Lower lobe of right lung (tissue), 2 donors: Measurements from ENCODE around the gene CWC25. TPM values are rescaled to one million over a fixed set of nuclear protein-coding genes. Genes with fewer than 3 reads are reported as not detected.

Source experiments
- ATAC-seq, 2 donors: fragments of 200-7000 bp; cut with Tn5 transposase; one replicate each; pipeline ENCODE4 v1.9.1; 2020 to 2022; ENCODE audit warnings: mild to moderate bottlenecking in 2 of 2, moderate library complexity in 2 of 2
- DNase-seq: peaks from one replicate; pipeline ENCODE4 v3.0.0-alpha.2; 2020
- H3K27ac ChIP-seq: fragments of 200-600 bp; one replicate; pipeline ENCODE4 v1.8.0; 2022
- H3K27me3 ChIP-seq: fragments of 200-600 bp; one replicate; pipeline ENCODE4 v1.8.0; 2022; ENCODE audit warnings: low read depth
- H3K36me3 ChIP-seq: fragments of 200-600 bp; one replicate; pipeline ENCODE4 v1.8.0; 2022; ENCODE audit warnings: mild to moderate bottlenecking
- H3K4me1 ChIP-seq: fragments of 200-600 bp; one replicate; pipeline ENCODE4 v1.8.0; 2022
- H3K4me3 ChIP-seq: fragments of 200-600 bp; one replicate; pipeline ENCODE4 v1.8.0; 2022; ENCODE audit warnings: mild to moderate bottlenecking
- H3K9me3 ChIP-seq: fragments of 200-600 bp; one replicate; pipeline ENCODE4 v1.8.0; 2022
- intact Hi-C: fragments of 100-400 bp; cut with DNase I; formaldehyde crosslinking; loops from one replicate; pipeline ENCODE4 v1.11.0; 2022
- total RNA-seq: library from RNA; stranded (reverse); fragmentation: NEBNext Ultra II Directional; extraction: Animal tissue kit (Norgen Biotek cat#: 25700); gene quantifications from one replicate; pipeline ENCODE4 v1.2.1, GENCODE V29; 2021
- TF ChIP-seq, protein P1 (sequence below): fragments of 200-600 bp; IDR thresholded peaks from one replicate; pipeline ENCODE4 v1.8.0; 2022; ENCODE audit warnings: antibody characterized with exemption, mild to moderate bottlenecking
- donor health status: DM: no; HTN: yes; CAD: no; lungs with severe emphysema.

Gene CWC25
- total RNA-seq, 1 donor from 2014 or later: 22.3 TPM

DNA sequence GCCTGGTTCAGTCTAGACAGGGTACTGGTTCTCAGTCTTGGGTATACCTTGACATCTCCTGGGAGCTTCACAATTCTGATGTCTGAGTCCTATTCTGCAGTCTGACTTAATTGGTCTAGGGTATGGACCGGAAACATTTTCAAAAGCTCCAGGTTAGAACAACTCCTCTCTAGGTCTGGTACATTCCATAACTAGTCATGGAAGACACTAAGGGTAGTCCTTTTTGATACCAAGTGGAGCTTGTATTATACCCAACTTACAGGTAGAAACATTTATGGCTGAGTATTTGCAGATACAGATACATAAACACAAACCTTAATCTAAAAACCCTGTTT, 23.4 kb upstream of the CWC25 start:
- H3K9me3 ChIP-seq: no peaks in the 10 kb centered on the region
- peaks cover 24% of the 10 kb centered on the region for H3K4me1 ChIP-seq
- no peak for ATAC-seq
- intact Hi-C loops: no loop called here
- DNase-seq: no peak
- H3K4me3 ChIP-seq: no peak overlapping the region
- H3K36me3 ChIP-seq: peaks cover 61% of the 10 kb centered on the region
- no peak overlapping the region for H3K27ac ChIP-seq
- no peaks in the 10 kb centered on the region for H3K27me3 ChIP-seq
- TF ChIP-seq, protein P1, sequence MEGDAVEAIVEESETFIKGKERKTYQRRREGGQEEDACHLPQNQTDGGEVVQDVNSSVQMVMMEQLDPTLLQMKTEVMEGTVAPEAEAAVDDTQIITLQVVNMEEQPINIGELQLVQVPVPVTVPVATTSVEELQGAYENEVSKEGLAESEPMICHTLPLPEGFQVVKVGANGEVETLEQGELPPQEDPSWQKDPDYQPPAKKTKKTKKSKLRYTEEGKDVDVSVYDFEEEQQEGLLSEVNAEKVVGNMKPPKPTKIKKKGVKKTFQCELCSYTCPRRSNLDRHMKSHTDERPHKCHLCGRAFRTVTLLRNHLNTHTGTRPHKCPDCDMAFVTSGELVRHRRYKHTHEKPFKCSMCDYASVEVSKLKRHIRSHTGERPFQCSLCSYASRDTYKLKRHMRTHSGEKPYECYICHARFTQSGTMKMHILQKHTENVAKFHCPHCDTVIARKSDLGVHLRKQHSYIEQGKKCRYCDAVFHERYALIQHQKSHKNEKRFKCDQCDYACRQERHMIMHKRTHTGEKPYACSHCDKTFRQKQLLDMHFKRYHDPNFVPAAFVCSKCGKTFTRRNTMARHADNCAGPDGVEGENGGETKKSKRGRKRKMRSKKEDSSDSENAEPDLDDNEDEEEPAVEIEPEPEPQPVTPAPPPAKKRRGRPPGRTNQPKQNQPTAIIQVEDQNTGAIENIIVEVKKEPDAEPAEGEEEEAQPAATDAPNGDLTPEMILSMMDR: no peak

DNA sequence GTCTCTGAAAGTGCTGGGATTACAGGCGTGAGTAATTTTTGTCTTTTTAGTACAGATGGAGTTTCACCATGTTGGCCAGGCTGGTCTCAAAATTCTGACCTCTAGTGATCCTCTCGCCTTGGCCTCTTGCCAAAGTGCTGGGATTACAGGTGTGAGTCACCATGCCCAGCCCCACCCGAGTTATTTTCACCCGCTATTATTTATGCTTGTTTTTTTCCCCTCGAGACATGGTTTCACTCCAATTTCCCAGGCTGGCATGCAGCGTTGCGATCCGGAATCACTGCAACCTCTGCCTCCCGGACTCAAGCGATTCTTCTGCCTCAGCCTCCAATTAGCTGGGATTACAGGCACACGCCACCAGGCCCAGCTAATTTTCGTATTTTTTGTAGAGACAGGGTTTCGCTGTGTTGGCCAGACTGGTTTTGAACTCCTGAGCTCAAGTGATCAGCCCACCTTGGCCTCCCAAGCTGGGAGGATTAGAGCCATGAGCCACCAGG, 19.2 kb upstream of the CWC25 start:
- no peak overlapping the region for H3K27ac ChIP-seq

DNA sequence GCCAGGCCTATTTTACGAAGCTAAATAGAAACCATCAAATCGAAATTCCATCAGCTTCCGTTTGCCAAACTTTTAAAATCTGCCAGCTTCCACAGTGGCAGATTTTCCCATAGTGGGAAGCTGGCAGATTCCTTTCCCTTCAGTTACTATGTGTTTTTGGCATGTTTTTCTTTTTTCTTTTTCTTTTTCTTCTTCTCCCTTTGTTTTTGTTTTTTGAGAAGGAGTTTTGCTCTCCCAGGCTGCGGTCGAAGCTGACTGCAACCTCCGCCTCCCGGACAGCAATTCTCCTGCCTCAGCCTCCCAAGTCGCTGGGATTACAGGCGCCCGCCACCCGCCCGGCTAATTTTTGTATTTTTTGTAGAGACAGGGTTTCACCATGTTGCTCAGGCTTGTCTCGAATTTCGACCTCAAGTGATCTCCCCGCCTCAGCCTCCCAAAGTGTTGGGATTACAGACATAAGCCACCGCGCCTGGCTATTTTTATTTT, 684 bp upstream of the CWC25 start:
- intact Hi-C loops: no loop called here
- peaks cover 10% of the 10 kb centered on the region for H3K36me3 ChIP-seq
- H3K4me3 ChIP-seq: peak overlapping the region; percentile 84
- DNase-seq: no peak
- peaks cover 26% of the 10 kb centered on the region for H3K4me1 ChIP-seq
- ATAC-seq: no peak
- H3K27me3 ChIP-seq: no peaks in the 10 kb centered on the region
- peak overlapping the region; percentile 99 for H3K27ac ChIP-seq
- TF ChIP-seq, protein P1: no peak
- H3K9me3 ChIP-seq: no peaks in the 10 kb centered on the region

More for the DNA sequence above, 19.2 kb upstream of the CWC25 start:
- H3K27me3 ChIP-seq: no peaks in the 10 kb centered on the region
- H3K36me3 ChIP-seq: peaks cover 27% of the 10 kb centered on the region
- no peaks in the 10 kb centered on the region for H3K4me1 ChIP-seq
- intact Hi-C loops: no loop called here
- ATAC-seq (no peak), DNase-seq (no peak)
- H3K4me3 ChIP-seq: no peak overlapping the region
- H3K9me3 ChIP-seq: no peaks in the 10 kb centered on the region
- TF ChIP-seq, protein P1: no peak

DNA sequence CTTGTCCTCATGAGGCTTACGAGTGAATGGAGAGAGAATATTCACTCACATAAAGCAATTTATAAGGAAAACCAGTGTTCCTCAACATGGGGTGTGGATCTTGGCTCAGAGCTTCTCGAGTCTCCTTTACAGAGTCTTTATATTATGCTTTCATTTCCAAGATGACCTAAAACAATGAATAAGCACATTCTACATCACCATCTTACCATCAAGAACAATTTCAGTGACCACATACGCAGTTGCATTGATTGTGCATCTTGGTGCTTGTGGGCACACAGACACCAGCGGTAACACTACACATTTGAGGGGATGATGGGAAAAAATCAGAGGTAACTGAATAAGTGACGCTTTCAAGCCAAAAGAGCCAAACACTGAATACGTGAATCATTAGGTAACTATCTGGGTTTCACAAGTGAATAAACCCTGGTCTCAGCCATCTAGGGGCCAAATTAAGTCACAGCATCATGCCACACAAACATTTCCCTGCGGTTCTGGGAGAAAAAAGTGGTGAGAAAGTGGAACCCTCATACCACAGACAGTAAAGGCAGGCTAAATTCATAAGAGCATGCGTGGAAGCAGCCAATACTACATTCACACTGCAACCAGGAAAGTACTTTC, 9.4 kb downstream of the CWC25 start:
- intact Hi-C loops: no loop called here
- Histone ChIP-seq H3K27ac (no peak overlapping the region), H3K36me3 (peaks cover 99% of the 10 kb centered on the region), H3K4me3 (no peak overlapping the region), H3K27me3 (no peaks in the 10 kb centered on the region), H3K9me3 (no peaks in the 10 kb centered on the region), H3K4me1 (peaks cover 6% of the 10 kb centered on the region)
- ATAC-seq (no peak), DNase-seq (no peak)
- TF ChIP-seq, protein P1: no peak

DNA sequence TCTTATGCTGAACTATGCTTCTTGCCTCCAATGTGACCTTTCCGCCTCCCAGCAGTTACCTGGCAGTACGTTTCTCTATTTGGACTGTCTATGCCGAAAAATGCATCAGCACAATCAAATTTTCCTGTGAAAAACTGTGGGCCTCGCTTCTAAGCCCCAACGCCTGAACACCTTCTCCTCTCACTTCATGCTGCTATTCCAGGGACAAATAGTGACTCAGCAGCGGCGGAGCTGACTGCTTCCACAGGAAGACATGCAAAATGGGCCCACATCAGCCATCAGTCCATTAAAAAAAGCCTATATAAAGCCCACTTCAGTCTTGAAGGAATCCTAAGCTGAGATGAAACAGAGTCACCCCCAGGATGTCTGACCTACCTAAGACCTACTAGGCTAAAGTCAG, 15.3 kb downstream of the CWC25 start:
- no peaks in the 10 kb centered on the region for H3K9me3 ChIP-seq
- ATAC-seq: no peak
- H3K27ac ChIP-seq: no peak overlapping the region
- H3K4me3 ChIP-seq: no peak overlapping the region
- no peaks in the 10 kb centered on the region for H3K27me3 ChIP-seq
- no peaks in the 10 kb centered on the region for H3K4me1 ChIP-seq
- intact Hi-C loops: no loop called here
- no peak for DNase-seq
- H3K36me3 ChIP-seq: peaks cover 100% of the 10 kb centered on the region
- TF ChIP-seq, protein P1: no peak
